GM18502 (cell line): ENCODE measurements around the gene RANBP9.
A peak's percentile ranks its signal among the peaks of the same experiment; 100 is the strongest.

ENCODE experiments used
- ATAC-seq: cut with Tn5 transposase; IDR thresholded peaks from one replicate; pipeline ENCODE4 v1.9.1; 2021; ENCODE audit warnings: mild to moderate bottlenecking; ENCODE audit not compliant: unreplicated experiment, poor library complexity

Gene RANBP9

GRCh38 chr6:13712599-13712898, 914 bp upstream of the RANBP9 start:
- no peak for ATAC-seq

- ATAC-seq = peak; percentile 61
These were observed 307 bp downstream of the RANBP9 start for GRCh38 chr6:13711324-13711732.

- peak; percentile 16 for ATAC-seq
These were observed 897 bp downstream of the RANBP9 start for GRCh38 chr6:13710552-13711323.

- no peak for ATAC-seq
These were observed 1.7 kb downstream of the RANBP9 start for GRCh38 chr6:13709689-13710551.

GRCh38 chr6:13708736-13709135, 2.9 kb downstream of the RANBP9 start:
- no peak for ATAC-seq

- no peak for ATAC-seq
These were observed 8.1 kb downstream of the RANBP9 start for GRCh38 chr6:13703496-13703895.

GRCh38 chr6:13702809-13703302, 8.8 kb downstream of the RANBP9 start:
- ATAC-seq = peak; percentile 71

- ATAC-seq = no peak
These were observed 11.4 kb downstream of the RANBP9 start for GRCh38 chr6:13700232-13700631.

GRCh38 chr6:13698715-13699114, 12.9 kb downstream of the RANBP9 start:
- no peak for ATAC-seq

GRCh38 chr6:13697857-13698256, 13.8 kb downstream of the RANBP9 start:
- ATAC-seq = no peak

GRCh38 chr6:13696226-13696625, 15.4 kb downstream of the RANBP9 start:
- ATAC-seq = no peak

- no peak for ATAC-seq
These were observed 16.4 kb downstream of the RANBP9 start for GRCh38 chr6:13695252-13695651.

GRCh38 chr6:13694562-13694961, 17.1 kb downstream of the RANBP9 start:
- ATAC-seq = no peak

- no peak for ATAC-seq
These were observed 22.0 kb downstream of the RANBP9 start for GRCh38 chr6:13689511-13690256.

- ATAC-seq = no peak
These were observed 22.9 kb downstream of the RANBP9 start for GRCh38 chr6:13688692-13689196.

- no peak for ATAC-seq
These were observed 23.7 kb downstream of the RANBP9 start for GRCh38 chr6:13687917-13688351.

GRCh38 chr6:13684855-13685254, 26.8 kb downstream of the RANBP9 start:
- no peak for ATAC-seq

- ATAC-seq = no peak
These were observed 28.6 kb downstream of the RANBP9 start for GRCh38 chr6:13683038-13683437.

- no peak for ATAC-seq
These were observed 29.3 kb downstream of the RANBP9 start for GRCh38 chr6:13682346-13682745.

- peak; percentile 50 for ATAC-seq
These were observed 30.2 kb downstream of the RANBP9 start for GRCh38 chr6:13681305-13682061.
